ENCODE results near the gene HDAC4. TPM values are rescaled to one million over a fixed set of nuclear protein-coding genes. Genes with fewer than 3 reads are reported as not detected.

Gene HDAC4
- total and polyA plus RNA-seq, 2 of the 4 experiments (the other 2 are of a cell fraction): 4.1 to 7.2 TPM

- no peak for TF ChIP-seq RFX5 (IDR thresholded peaks at IDR 0.05; ENCODE audit: low read depth, low read length)
Observed at GRCh38 chr2:239103125-239104098, 297.4 kb downstream of the HDAC4 start (continued).

DNA sequence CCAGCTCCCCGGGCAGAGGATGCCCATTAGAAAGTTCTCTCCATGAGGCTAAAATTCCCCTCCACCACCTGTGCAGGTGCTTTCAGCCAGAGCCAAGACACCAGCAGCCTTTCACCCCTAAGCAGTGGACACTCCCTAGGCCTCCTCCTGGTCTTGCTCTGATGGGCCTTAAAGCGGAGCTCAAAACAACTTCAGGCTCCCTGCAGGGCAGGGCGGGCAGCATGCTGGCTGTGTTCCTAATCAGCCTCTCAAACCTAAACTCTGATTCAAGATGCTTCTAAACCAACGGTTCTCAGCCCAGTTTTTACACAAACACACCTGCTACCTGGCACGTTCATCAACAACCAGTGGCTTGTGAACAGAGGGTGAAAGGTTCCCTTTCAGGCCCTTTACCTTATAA is 298.6 kb downstream of the HDAC4 start:
- Histone ChIP-seq H3K4ac (ENCODE audit: low read depth, low read length) (no peak overlapping the region), H4K5ac (ENCODE audit: low read depth, low read length) (no peak overlapping the region), H3K18ac (ENCODE audit: low read depth, low read length) (no peak overlapping the region), H3K27me3 (ENCODE audit: control insufficient read depth, insufficient read depth, low read length) (no peaks in the 10 kb centered on the region), H2AK5ac (ENCODE audit: low read depth, low read length) (no peak overlapping the region), H3K23ac (ENCODE audit: low read depth, low read length) (no peak overlapping the region), H3K79me1 (ENCODE audit: low read depth in 1 of 2, low read length in 2 of 2) (no peaks in the 10 kb centered on the region), H3K9ac (ENCODE audit: low read depth, low read length) (no peak overlapping the region), H4K91ac (ENCODE audit: insufficient read depth, low read depth, low read length) (no peak overlapping the region), H2BK15ac (ENCODE audit: low read depth, low read length) (no peak overlapping the region), H2BK5ac (ENCODE audit: low read depth, low read length, poor library complexity, severe bottlenecking) (no peak overlapping the region), H3K9me1 (ENCODE audit: insufficient read depth, low read length) (no peaks in the 10 kb centered on the region), H4K8ac (ENCODE audit: low read depth in 2 of 2, low read length in 2 of 2) (no peak overlapping the region), H2AFZ (replicated peaks; ENCODE audit: low read length, poor library complexity) (no peak overlapping the region), H3K27ac (ENCODE audit: insufficient read depth, low read length) (no peak overlapping the region), H3K36me3 (ENCODE audit: control insufficient read depth, insufficient read depth, low read length) (peaks cover 55% of the 10 kb centered on the region), H2AK9ac (replicated peaks; ENCODE audit: low read depth, low read length, poor library complexity) (no peak overlapping the region), H4K20me1 (ENCODE audit: insufficient read depth, low read length) (no peaks in the 10 kb centered on the region), H2BK20ac (ENCODE audit: low read depth, low read length) (no peak overlapping the region), H3K4me1 (ENCODE audit: control insufficient read depth, insufficient read depth, low read length) (no peaks in the 10 kb centered on the region), H3K9me3 (ENCODE audit: control insufficient read depth, insufficient read depth, low read length) (no peaks in the 10 kb centered on the region), H3K14ac (replicated peaks; ENCODE audit: low read depth, low read length) (no peak overlapping the region), H2BK120ac (ENCODE audit: low read depth, low read length) (no peak overlapping the region), H3K4me2 (ENCODE audit: low read depth, low read length) (no peak overlapping the region), H3K4me3 (ENCODE audit: insufficient read depth, low read depth, low read length) (no peak overlapping the region), H3K56ac (ENCODE audit: extremely low read depth, insufficient read depth, low read length) (no peak overlapping the region)
- dilution Hi-C loops (cut with HindIII; ENCODE audit: low sequenced_read_pairs, unreplicated experiment) (no loop called here), in situ Hi-C loops (cut with MboI; ENCODE audit: low sequenced_read_pairs) (no loop called here), intact Hi-C loops (cut with micrococcal nuclease) (no loop called here)
- POLR2A ChIA-PET (ENCODE audit: unreplicated experiment): no interaction called here
- WGBS, 2 experiments (ENCODE audit: extremely low coverage in 2 of 2, insufficient read length in 1 of 2): 83% methylated on average over 2 of the region's 5 CpGs; no CpG with 5 or more reads in 1 of the 2 experiments
- CTCF ChIA-PET: no interaction called here
- no peak for ATAC-seq (ENCODE audit: low read depth)
- BruUV-seq (replicated peaks): no TSS peak
- no peak for DNase-seq
- TF ChIP-seq MAZ (IDR thresholded peaks at IDR 0.05; ENCODE audit: borderline replicate concordance, low read depth, low read length) (no peak), RFX5 (IDR thresholded peaks at IDR 0.05; ENCODE audit: low read depth, low read length) (no peak), MXI1 (IDR thresholded peaks at IDR 0.05; ENCODE audit: borderline replicate concordance, low read depth, low read length) (no peak), MAFK (IDR thresholded peaks at IDR 0.05; ENCODE audit: low read depth, low read length) (no peak), ELK1 (IDR thresholded peaks at IDR 0.05; ENCODE audit: borderline replicate concordance, low read depth, low read length) (no peak), RCOR1 (IDR thresholded peaks at IDR 0.05; ENCODE audit: insufficient replicate concordance, low read length) (no peak), BHLHE40 (IDR thresholded peaks at IDR 0.05; ENCODE audit: low read depth, low read length) (no peak), POLR2A (IDR thresholded peaks at IDR 0.05; ENCODE audit: low read depth, low read length) (no peak), RAD21 (IDR thresholded peaks at IDR 0.05; ENCODE audit: low read length) (no peak), FOS (IDR thresholded peaks at IDR 0.05; ENCODE audit: low read depth, low read length) (no peak)
- TF ChIP-seq, protein P1, sequence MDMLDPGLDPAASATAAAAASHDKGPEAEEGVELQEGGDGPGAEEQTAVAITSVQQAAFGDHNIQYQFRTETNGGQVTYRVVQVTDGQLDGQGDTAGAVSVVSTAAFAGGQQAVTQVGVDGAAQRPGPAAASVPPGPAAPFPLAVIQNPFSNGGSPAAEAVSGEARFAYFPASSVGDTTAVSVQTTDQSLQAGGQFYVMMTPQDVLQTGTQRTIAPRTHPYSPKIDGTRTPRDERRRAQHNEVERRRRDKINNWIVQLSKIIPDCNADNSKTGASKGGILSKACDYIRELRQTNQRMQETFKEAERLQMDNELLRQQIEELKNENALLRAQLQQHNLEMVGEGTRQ (IDR thresholded peaks at IDR 0.05; ENCODE audit: low read depth, low read length): no peak
- TF ChIP-seq, protein P2, sequence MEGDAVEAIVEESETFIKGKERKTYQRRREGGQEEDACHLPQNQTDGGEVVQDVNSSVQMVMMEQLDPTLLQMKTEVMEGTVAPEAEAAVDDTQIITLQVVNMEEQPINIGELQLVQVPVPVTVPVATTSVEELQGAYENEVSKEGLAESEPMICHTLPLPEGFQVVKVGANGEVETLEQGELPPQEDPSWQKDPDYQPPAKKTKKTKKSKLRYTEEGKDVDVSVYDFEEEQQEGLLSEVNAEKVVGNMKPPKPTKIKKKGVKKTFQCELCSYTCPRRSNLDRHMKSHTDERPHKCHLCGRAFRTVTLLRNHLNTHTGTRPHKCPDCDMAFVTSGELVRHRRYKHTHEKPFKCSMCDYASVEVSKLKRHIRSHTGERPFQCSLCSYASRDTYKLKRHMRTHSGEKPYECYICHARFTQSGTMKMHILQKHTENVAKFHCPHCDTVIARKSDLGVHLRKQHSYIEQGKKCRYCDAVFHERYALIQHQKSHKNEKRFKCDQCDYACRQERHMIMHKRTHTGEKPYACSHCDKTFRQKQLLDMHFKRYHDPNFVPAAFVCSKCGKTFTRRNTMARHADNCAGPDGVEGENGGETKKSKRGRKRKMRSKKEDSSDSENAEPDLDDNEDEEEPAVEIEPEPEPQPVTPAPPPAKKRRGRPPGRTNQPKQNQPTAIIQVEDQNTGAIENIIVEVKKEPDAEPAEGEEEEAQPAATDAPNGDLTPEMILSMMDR (conservative IDR thresholded peaks at IDR 0.05; ENCODE audit: low read depth, low read length): no peak

All from IMR-90 (cell line).